Prostate gland (tissue), 2 donors: ENCODE data around the gene TMEM178B.

Experiments
- POLR2A ChIP-seq: fragments of 450-650 bp; IDR thresholded peaks from one replicate; pipeline ENCODE4 v1.6.1; 2016; ENCODE audit warnings: antibody characterized with exemption, mild to moderate bottlenecking
- POLR2AphosphoS5 ChIP-seq: sonication (generic); formaldehyde crosslinking; IDR thresholded peaks from one replicate; pipeline ENCODE4 v1.6.1; 2017; ENCODE audit warnings: antibody characterized with exemption
- TF ChIP-seq, protein P1 (sequence below), 4 experiments: fragments of 200-600 bp in 2 of 4; fragments of 450-650 bp in 2 of 4; sonication (generic) in 2 of 4; IDR thresholded peaks; 1 replicate in 3 of 4; 2 replicates in 1 of 4; pipeline ENCODE4 v1.5.1; 2016 to 2019; ENCODE audit warnings: antibody characterized with exemption in 4 of 4, mild to moderate bottlenecking in 2 of 4, moderate library complexity in 2 of 4

DNA sequence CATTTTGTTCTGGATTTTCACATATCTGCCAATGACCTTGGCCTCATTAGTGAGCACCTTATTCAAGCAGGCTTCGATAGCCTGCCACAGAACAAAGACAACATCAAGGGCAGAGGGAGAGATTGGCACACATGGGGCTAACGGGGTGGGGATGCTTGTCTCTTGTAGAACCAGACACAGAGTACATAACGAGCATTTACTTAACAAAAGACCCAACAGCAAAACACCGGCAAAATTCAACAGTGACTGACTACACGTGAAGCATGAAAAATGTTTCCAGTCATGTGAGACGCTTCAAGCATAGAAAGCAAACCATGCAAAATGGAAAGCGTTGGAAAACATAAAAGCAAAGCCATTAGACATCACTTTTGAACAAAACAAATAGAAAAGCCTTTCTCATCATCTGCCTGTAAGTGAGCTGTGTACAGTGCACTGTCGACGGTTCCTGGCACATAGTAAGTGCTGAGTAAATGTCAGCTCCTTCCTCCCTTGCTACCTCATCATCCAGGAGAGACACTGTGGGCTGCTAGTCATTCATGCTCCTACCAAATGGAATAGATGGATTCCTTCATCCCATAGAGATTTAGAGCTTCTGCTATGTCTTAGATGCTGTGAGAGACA is 342.9 kb downstream of the TMEM178B start:
- TF ChIP-seq POLR2A (no peak), POLR2AphosphoS5 (no peak)
- TF ChIP-seq, protein P1, sequence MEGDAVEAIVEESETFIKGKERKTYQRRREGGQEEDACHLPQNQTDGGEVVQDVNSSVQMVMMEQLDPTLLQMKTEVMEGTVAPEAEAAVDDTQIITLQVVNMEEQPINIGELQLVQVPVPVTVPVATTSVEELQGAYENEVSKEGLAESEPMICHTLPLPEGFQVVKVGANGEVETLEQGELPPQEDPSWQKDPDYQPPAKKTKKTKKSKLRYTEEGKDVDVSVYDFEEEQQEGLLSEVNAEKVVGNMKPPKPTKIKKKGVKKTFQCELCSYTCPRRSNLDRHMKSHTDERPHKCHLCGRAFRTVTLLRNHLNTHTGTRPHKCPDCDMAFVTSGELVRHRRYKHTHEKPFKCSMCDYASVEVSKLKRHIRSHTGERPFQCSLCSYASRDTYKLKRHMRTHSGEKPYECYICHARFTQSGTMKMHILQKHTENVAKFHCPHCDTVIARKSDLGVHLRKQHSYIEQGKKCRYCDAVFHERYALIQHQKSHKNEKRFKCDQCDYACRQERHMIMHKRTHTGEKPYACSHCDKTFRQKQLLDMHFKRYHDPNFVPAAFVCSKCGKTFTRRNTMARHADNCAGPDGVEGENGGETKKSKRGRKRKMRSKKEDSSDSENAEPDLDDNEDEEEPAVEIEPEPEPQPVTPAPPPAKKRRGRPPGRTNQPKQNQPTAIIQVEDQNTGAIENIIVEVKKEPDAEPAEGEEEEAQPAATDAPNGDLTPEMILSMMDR (IDR thresholded peaks at IDR 0.05), result no peak
